ENCODE data around the gene ARHGAP27.

GRCh38 chr17:45368651-45369050, 64.0 kb downstream of the ARHGAP27 start:
- no peak for TF ChIP-seq GATA3 (IDR thresholded peaks at IDR 0.05; ENCODE audit: low read depth, low read length)
- no peak for TF ChIP-seq GATA2 (IDR thresholded peaks at IDR 0.05; ENCODE audit: low read depth, low read length)

All from SH-SY5Y (cell line).